B cell (primary cell): ENCODE data around the gene SHOC2. TPM values are rescaled to one million over a fixed set of nuclear protein-coding genes. Genes with fewer than 3 reads are reported as not detected.

Experiments
- ATAC-seq: fragments of 200-7000 bp; cut with Tn5 transposase; one replicate; pipeline ENCODE4 v1.10.0; 2021; ENCODE audit warnings: low read depth, mild to moderate bottlenecking, moderate number of reproducible peaks, moderate library complexity
- CTCF ChIA-PET: fragments of 350-600 bp; sonication (Branson Sonifier 250); formaldehyde crosslinking; loops from one replicate; lab custom pipeline; 2021; ENCODE audit warnings: antibody characterized with exemption, inconsistent platforms; lab: Charles Lee
- POLR2A ChIA-PET: fragments of 350-600 bp; sonication (Branson Sonifier 250); formaldehyde crosslinking; loops from one replicate; lab custom pipeline; 2021; ENCODE audit warnings: antibody characterized with exemption; lab: Charles Lee
- DNase-seq: peaks from one replicate; pipeline ENCODE4 v3.0.0; 2013
- H2AFZ ChIP-seq: 2 replicates; pipeline ENCODE4 v1.6.1; 2012; ENCODE audit warnings: mild to moderate bottlenecking, low read depth, low read length; ENCODE audit not compliant: insufficient read depth, poor library complexity, severe bottlenecking
- H3K27ac ChIP-seq, 2 donors: 1 replicate in 1 of 2; 2 replicates in 1 of 2; pipeline ENCODE4 v1.5.1; 2012 to 2013; ENCODE audit warnings: low read length in 2 of 2, mild to moderate bottlenecking in 2 of 2, moderate library complexity in 1 of 2
- H3K27me3 ChIP-seq, 4 experiments: fragments of 200-600 bp in 1 of 4; sonication (generic) in 1 of 4; replicated peaks in 1 of 4; 1 replicate in 2 of 4; 2 replicates in 2 of 4; pipeline versions ENCODE4 v1.6.1 to v1.7.0; 2013 to 2016; ENCODE audit warnings: low read length in 3 of 4, mild to moderate bottlenecking in 2 of 4, mixed read lengths in 1 of 4, moderate library complexity in 1 of 4; ENCODE audit not compliant: insufficient read depth in 4 of 4, control insufficient read depth in 3 of 4; ENCODE audit errors: control extremely low read depth in 1 of 4
- H3K36me3 ChIP-seq, 2 experiments: replicated peaks in 1 of 2; 1 replicate in 1 of 2; 2 replicates in 1 of 2; pipeline versions ENCODE4 v1.6.1 to v1.7.1; 2013; ENCODE audit warnings: low read length in 1 of 2; ENCODE audit not compliant: insufficient read depth in 2 of 2, control insufficient read depth in 1 of 2; ENCODE audit errors: control extremely low read depth in 1 of 2, extremely low read depth in 1 of 2
- H3K4me1 ChIP-seq, 2 donors: fragments of 200-600 bp in 1 of 2; sonication (generic) in 1 of 2; 1 replicate in 1 of 2; 2 replicates in 1 of 2; pipeline versions ENCODE4 v1.5.1 to v1.6.1; 2013 to 2017; ENCODE audit warnings: low read length in 2 of 2; ENCODE audit not compliant: control insufficient read depth in 2 of 2, insufficient read depth in 2 of 2
- H3K4me2 ChIP-seq: replicated peaks from 2 replicates; pipeline ENCODE3; 2012; ENCODE audit warnings: mild to moderate bottlenecking, low read depth, low read length; ENCODE audit not compliant: poor library complexity, severe bottlenecking
- H3K4me3 ChIP-seq, 5 experiments: fragments of 200-600 bp in 1 of 5; sonication (generic) in 1 of 5; 1 replicate in 3 of 5; 2 replicates in 2 of 5; pipeline versions ENCODE4 v1.5.1 to v1.7.0; 2011 to 2016; ENCODE audit warnings: low read length in 4 of 5, mild to moderate bottlenecking in 4 of 5, low read depth in 2 of 5, control low read depth in 1 of 5, moderate library complexity in 1 of 5; ENCODE audit not compliant: insufficient read depth in 1 of 5; ENCODE audit errors: control extremely low read depth in 1 of 5, extremely low read depth in 1 of 5
- H3K79me2 ChIP-seq: fragments of 200-600 bp; sonication (generic); one replicate; pipeline ENCODE4 v1.6.0; 2016; ENCODE audit warnings: low read length; ENCODE audit not compliant: control insufficient read depth, insufficient read depth
- H3K9ac ChIP-seq: fragments of 200-600 bp; sonication (generic); 2 replicates; pipeline ENCODE4 v1.6.1; 2017; ENCODE audit warnings: mild to moderate bottlenecking, low read length, moderate library complexity
- H3K9me3 ChIP-seq, 3 donors: one replicate each; pipeline versions ENCODE4 v1.6.1 to v1.7.1; 2013; ENCODE audit warnings: low read length in 2 of 3; ENCODE audit not compliant: control insufficient read depth in 2 of 3, insufficient read depth in 1 of 3; ENCODE audit errors: control extremely low read depth in 1 of 3
- H4K20me1 ChIP-seq: 2 replicates; pipeline ENCODE4 v1.6.0; 2012; ENCODE audit warnings: mild to moderate bottlenecking, low read length; ENCODE audit not compliant: insufficient read depth, control insufficient read depth, poor library complexity, severe bottlenecking
- H3K27ac Mint-ChIP-seq: one replicate; pipeline ENCODE4 v1.8.0; 2021; ENCODE audit warnings: mixed read lengths
- H3K27me3 Mint-ChIP-seq: one replicate; pipeline ENCODE4 v1.8.0; 2021; ENCODE audit warnings: mixed read lengths
- H3K4me1 Mint-ChIP-seq: one replicate; pipeline ENCODE4 v1.8.0; 2021; ENCODE audit warnings: mixed read lengths
- H3K4me3 Mint-ChIP-seq: one replicate; pipeline ENCODE4 v1.8.0; 2021; ENCODE audit warnings: mixed read lengths
- H3K9me3 Mint-ChIP-seq: one replicate; pipeline ENCODE4 v1.8.0; 2022; ENCODE audit warnings: mixed read lengths; ENCODE audit not compliant: insufficient read depth
- EZH2 ChIP-seq: IDR thresholded peaks from 2 replicates; pipeline ENCODE4 v1.6.1; 2012; ENCODE audit warnings: borderline replicate concordance, low read depth, mild to moderate bottlenecking, moderate library complexity, low read length; ENCODE audit not compliant: insufficient read depth, poor library complexity, severe bottlenecking
- WGBS: methylation state at CpG from one replicate; pipeline ENCODE4 v1.1.5; 2013; ENCODE audit warnings: missing lambda C conversion rate; ENCODE audit not compliant: insufficient coverage; 5-methylcytosine and 5-hydroxymethylcytosine counted together
- intact Hi-C: fragments of 100-400 bp; cut with micrococcal nuclease; formaldehyde crosslinking; loops from one replicate; pipeline ENCODE4 v1.10.0; 2022
- polyA plus RNA-seq: library from polyadenylated mRNA; depleted of rRNA; stranded (reverse); fragments of >200 nt; gene quantifications from 2 replicates; pipeline ENCODE4 v1.2.3, GENCODE V29; 2012
- total RNA-seq, 2 donors: library from RNA; stranded (reverse); fragments of 120-200 nt in 1 of 2; gene quantifications; 1 replicate in 1 of 2; 2 replicates in 1 of 2; pipeline versions ENCODE4 v1.2.3 to v1.2.4, GENCODE V29; 2013 to 2022
- TF ChIP-seq, protein P1 (sequence below): fragments of 200-600 bp; IDR thresholded peaks from one replicate; pipeline ENCODE4 v1.8.0; 2022; ENCODE audit warnings: antibody characterized with exemption, mild to moderate bottlenecking

Gene SHOC2
- total and polyA plus RNA-seq, 2 donors (not counting 1 experiment from before 2014, with no cell fraction given) = 13.3 to 116 TPM

DNA sequence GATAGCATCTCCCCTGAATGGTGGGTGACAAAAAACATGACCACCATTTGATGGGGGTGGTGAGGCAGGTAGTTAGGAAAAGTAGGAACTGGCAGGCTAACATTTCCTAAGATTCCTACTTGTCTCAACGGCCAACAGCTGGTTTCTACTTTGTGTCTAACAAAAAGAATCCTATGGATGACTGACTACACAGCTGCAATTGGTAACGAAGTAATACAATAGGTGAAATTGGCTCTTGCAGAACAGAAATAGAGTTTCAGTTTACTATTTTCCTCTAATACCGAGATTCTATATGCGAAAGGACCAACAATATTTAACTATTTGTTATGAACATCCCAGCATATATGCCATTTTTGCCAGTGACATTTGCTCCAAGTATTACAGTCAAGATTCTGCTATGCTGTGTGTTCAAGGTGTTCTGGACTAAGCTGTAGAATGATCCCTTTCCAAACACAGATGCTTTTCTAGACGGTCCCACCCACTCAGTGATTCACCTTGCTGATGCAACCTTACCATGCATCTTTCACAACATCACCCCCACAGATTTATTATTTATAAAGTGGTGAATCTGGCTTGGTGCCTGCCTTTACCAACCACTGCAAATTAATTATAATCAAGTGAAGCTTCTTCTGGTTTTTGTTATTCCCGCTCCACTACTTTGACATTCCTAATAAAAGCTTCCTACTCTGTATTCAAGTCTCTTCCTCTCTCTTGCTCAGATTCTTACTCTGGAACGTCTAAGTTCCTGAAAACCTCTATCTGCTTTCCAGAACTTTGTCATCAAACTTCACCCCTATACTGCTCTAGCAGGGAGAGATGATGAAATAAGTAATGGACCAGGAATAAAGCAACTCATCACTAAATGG is 17.2 kb upstream of the SHOC2 start:
- H3K9me3 Mint-ChIP-seq = no peaks in the 10 kb centered on the region
- ChIA-PET POLR2A (no interaction called here), CTCF (interaction anchor here (0.9 to 2.9 kb wide), 6 partner anchors 8 to 20 kb away, joined by 4 to 10 read pairs (median 6); no protein-coding TSS in a partner anchor)
- WGBS = 80% methylated on average over 1 of the region's 7 CpGs
- Histone ChIP-seq H4K20me1 (peaks cover 2% of the 10 kb centered on the region), H3K27ac (no peak overlapping the region), H2AFZ (no peak overlapping the region), H3K4me1 (no peaks in the 10 kb centered on the region), H3K9me3 (no peaks in the 10 kb centered on the region), H3K4me2 (no peak overlapping the region), H3K4me3 (no peak overlapping the region), H3K36me3 (peaks cover 13 to 42% of the 10 kb centered on the region in 2 experiments), H3K79me2 (peaks cover 2% of the 10 kb centered on the region), H3K9ac (no peak overlapping the region), H3K27me3 (no peaks in the 10 kb centered on the region)
- no peaks in the 10 kb centered on the region for H3K27me3 Mint-ChIP-seq
- no peak overlapping the region for H3K27ac Mint-ChIP-seq
- DNase-seq = no peak
- no peak overlapping the region for H3K4me3 Mint-ChIP-seq
- ATAC-seq = no peak
- peaks cover 5% of the 10 kb centered on the region for H3K4me1 Mint-ChIP-seq
- intact Hi-C loops = no loop called here
- TF ChIP-seq EZH2 = no peak
- TF ChIP-seq, protein P1, sequence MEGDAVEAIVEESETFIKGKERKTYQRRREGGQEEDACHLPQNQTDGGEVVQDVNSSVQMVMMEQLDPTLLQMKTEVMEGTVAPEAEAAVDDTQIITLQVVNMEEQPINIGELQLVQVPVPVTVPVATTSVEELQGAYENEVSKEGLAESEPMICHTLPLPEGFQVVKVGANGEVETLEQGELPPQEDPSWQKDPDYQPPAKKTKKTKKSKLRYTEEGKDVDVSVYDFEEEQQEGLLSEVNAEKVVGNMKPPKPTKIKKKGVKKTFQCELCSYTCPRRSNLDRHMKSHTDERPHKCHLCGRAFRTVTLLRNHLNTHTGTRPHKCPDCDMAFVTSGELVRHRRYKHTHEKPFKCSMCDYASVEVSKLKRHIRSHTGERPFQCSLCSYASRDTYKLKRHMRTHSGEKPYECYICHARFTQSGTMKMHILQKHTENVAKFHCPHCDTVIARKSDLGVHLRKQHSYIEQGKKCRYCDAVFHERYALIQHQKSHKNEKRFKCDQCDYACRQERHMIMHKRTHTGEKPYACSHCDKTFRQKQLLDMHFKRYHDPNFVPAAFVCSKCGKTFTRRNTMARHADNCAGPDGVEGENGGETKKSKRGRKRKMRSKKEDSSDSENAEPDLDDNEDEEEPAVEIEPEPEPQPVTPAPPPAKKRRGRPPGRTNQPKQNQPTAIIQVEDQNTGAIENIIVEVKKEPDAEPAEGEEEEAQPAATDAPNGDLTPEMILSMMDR = no peak
